HG02588 (cell line): Measurements from ENCODE around the gene KIF26B.
"Not testable (repeated sequence)": the region's sequence is repeated elsewhere in the genome, so short reads cannot be mapped to it uniquely, and the experiment has no call there.

Experiments used
- ATAC-seq: cut with Tn5 transposase; IDR thresholded peaks from one replicate; pipeline ENCODE4 v1.9.1; 2021; ENCODE audit warnings: mild to moderate bottlenecking, moderate library complexity; ENCODE audit not compliant: unreplicated experiment

Gene KIF26B

DNA sequence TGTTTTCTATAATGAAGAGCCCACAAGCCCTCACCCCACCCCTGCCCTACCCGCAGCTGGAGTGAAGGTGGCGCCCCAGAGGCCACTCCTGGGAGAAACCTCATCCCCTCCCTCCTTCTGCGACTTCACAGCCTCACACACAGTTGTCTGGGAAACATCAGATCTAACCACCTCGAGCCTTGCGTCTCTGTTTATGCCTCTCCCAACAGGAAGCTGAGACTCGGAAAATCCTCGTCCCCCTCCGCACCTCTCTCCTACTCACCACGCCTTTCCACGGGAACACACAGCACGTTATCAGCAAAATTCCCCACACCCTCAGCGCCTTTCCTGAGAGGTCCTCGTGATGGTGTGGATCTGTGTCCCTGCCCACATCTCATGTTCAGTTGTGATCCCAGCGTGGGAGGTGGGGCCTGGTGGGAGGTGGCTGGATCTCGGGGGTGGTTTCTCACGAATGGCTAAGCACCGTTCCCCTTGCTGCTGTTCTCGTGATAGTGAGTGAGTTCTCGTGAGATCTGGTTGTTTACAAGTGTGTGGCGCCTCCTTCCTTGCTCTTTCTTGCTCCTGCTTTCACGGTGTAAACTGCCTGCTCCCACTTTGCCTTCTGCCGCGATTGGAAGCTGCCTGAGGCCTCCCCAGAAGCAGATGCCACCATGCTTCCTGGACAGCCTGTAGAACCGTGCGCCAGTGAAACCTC is 190.6 kb downstream of the KIF26B start:
- ATAC-seq: no peak

- no peak for ATAC-seq
These were observed 193.8 kb downstream of the KIF26B start for GRCh38 chr1:245348626-245349025.

DNA sequence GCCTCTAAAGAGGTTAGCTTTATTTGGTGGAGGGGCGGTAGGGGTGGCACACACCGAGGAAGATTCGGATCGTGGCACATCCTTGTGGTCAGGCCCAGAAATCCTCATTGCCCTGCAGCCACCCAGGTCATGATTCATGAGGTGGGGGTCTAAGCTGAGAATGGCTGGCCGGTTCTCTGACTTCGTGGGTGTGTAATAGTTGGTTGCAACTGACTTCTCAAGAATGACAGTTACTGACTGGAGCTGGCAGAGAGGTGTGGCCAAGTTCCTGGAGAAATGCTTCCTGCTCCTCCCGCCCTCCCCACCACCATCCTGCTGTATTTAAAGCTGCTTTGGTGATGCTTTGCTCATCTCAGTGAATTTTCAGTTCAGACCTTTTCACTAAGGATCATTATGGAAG is 198.6 kb downstream of the KIF26B start:
- ATAC-seq: no peak

GRCh38 chr1:245353915-245354775 is 199.4 kb downstream of the KIF26B start:
- no peak for ATAC-seq

DNA sequence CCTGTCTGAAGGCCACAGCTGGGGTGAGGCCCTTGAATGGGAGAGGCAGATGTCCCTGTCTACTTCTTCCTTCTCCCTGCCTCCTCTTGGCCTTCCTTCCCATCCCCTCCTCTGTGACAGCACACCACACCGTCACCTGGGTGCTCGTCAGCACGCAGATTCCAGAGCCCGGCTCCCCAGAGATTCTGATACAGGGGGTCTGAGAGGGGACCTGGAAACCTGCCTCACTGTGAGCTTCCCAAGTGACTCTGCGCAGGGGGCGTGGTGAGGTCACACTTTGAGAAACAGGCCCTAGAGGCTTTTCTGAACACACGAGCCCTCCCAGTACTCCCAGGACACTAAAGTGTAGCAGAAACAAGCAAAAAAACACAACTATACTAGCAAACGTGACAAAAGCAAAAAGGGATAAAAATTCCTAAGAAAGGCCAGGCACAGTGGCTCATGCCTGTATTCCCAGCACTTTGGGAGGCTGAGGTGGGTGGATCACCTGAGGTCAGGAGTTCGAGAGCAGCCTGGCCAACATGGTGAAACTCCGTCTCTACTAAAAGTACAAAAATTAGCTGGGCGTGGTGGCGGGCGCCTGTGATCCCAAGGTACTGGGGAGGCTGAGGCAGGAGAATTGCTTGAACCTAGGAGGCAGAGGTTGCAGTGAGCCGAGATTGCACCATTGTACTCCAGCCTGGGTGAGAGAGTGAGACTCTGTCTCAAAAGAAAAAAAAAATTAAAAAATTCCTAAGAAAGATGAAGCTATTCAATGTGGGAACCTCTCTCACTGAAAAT is 201.3 kb downstream of the KIF26B start:
- ATAC-seq: not testable (repeated sequence)

GRCh38 chr1:245356891-245357585 is 202.3 kb downstream of the KIF26B start:
- ATAC-seq: no peak

DNA sequence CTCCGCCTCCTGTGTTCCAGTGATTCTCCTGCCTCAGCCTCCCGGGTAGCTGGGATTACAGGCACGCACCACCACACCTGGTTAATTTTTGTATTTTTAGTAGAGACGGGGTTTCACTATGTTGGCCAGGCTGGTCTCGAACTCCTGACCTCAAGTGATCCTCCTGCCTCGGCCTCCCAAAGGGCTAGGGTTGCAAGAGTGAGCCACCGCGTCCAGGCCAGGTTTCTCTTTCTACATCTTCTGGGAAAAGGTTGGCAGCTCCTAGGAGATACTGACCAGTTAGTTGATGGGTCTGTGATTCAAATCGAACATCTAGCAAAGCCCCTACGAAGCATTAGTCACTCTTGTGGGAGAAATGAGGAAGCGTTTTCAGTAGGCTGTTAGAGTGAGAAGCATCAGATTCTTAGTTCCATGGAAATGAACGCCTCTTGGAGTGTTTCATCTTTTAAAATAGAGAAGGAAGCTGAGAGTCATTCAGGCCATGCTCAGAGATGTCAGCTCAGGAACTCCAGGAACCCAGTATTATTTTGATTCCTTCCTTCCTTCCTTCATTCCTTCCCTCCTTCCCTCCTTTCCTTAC is 204.4 kb downstream of the KIF26B start:
- not testable (repeated sequence) for ATAC-seq

- no peak for ATAC-seq
These were observed 206.3 kb downstream of the KIF26B start for GRCh38 chr1:245361065-245361464.

DNA sequence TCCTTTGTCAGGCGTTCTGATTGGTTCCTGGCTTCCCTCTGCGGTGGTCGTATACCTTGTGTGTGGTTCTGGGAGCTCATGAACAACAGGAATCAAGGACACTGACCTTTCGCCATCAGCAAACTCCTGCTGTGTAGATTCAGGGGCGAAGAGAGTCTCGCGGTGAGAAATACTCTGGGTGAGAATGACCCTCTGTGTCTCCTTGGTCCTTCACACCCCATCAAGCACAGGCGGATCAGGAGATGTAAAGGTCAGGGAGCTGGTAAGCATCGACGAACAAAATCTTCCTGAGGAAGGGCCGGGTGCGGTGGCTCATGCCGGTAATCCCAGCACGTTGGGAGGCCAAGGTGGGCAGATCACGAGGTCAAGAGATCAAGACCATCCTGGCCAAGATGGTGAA is 207.2 kb downstream of the KIF26B start:
- no peak for ATAC-seq

- no peak for ATAC-seq
These were observed 208.8 kb downstream of the KIF26B start for GRCh38 chr1:245363461-245364200.

GRCh38 chr1:245365095-245366020 is 210.6 kb downstream of the KIF26B start:
- ATAC-seq: no peak

GRCh38 chr1:245366886-245367285 is 212.1 kb downstream of the KIF26B start:
- no peak for ATAC-seq

DNA sequence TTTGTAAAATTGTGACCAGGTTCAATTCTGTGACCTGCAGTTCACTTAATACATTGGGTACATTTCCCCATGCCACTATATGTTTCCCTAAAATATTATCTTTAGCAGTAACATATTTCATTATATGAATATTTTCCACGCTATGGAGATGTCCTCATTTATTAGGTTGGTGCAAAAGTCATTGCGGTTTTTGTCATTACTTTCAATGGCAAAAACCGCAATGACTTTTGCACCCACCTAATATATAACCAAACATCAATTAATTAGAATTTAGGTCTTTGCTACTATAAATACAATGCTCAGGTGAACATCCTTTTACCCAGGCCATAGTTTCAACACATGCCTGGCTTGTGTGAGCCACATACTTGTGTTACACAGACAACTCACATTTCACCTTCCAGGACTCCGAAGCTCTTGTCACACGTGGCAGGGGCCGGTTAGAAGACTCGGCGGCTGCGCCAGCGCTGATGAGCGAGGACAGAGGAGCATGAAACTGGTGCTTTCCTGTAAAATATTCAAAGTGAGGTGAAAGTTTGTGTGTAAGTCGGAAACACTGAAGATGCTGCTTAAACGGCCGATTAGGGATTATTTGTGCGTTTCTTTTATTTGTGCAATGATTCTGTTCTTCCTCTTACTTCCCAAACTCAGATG is 215.5 kb downstream of the KIF26B start:
- ATAC-seq: no peak

GRCh38 chr1:245370905-245371581 is 216.3 kb downstream of the KIF26B start:
- ATAC-seq: no peak

DNA sequence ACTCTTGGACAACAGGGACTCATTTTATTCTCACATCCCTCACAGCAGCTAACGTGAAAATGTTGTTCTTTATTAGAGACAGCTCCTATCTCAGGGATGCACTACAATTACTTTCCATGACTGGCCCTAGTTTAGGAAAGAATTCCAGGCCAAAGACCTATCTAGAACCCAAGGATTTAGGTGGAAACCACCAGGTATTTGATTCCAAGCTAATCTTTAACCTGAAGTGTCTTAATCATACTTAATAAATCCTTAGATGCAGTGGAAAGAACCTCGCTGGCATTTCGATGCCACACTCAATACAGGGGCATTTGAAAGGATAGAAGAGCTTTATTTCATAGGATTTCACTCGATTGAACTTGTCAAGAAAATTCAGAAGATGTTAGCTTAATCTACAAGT is 218.3 kb downstream of the KIF26B start:
- ATAC-seq: no peak

DNA sequence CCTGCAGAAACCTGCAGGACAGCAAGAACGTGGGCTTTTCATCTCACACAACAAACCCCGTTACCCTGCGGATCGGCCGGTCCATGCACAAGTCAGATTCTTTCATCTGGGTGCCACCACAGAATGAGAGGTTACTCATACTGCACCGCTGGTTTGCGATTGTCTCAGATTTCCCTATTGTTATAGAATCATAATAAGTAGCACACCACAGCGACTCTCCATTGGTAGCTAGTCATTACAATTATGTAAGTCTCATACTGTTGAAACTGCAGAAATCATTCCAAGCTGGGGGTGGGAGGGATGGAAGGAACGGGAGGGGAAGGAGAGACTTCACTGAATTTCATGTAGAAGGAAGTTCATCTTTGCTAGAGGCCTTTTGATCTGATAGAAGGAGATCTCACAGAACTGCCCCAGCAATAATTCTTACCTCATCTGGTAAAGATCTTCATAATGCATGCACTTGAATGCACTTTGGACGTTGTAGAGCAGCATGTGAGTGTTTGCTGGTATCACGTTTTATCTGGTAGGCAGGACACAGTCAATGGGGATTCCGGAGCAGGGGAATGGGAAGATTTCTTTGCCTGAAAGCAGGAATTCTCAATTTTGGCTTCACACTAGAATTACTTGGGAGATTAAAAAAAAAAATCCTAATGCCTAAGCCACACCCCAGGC is 221.1 kb downstream of the KIF26B start:
- no peak for ATAC-seq

GRCh38 chr1:245377854-245378253 is 223.1 kb downstream of the KIF26B start:
- ATAC-seq: no peak
